GM21786 (cell line): ENCODE measurements around the gene H2AZ2.
A peak's percentile ranks its signal among the peaks of the same experiment; 100 is the strongest.
"Not testable (repeated sequence)": the region's sequence is repeated elsewhere in the genome, so short reads cannot be mapped to it uniquely, and the experiment has no call there.

Experiments
- ATAC-seq: cut with Tn5 transposase; IDR thresholded peaks from one replicate; pipeline ENCODE4 v1.9.1; 2021; ENCODE audit not compliant: unreplicated experiment

The H2AZ2 gene

DNA sequence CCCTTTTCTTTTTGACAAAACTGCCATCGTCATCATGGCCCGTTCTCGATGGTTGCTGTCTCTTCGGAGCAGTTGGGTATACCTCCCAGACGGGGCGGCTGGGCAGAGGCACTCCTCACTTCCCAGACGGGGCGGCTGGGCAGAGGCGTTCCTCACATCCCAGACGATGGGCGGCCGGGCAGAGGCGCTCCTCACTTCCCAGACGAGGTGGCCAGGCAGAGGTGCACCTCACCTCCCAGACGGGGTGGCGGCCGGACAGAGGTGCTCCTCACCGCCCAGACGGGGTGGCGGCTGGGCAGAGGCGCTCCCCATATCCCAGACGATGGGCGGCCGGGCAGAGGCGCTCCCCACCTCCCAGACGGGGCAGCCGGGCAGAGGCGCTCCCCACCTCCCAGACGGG is 22.9 kb upstream of the H2AZ2 start:
- not testable (repeated sequence) for ATAC-seq

GRCh38 chr7:44870336-44870735 is 22.4 kb upstream of the H2AZ2 start:
- not testable (repeated sequence) for ATAC-seq

GRCh38 chr7:44867073-44867995 is 19.4 kb upstream of the H2AZ2 start:
- no peak for ATAC-seq

GRCh38 chr7:44861949-44862348 is 14.1 kb upstream of the H2AZ2 start:
- ATAC-seq = not testable (repeated sequence)

- no peak for ATAC-seq
These were observed 10.3 kb upstream of the H2AZ2 start for GRCh38 chr7:44858161-44858560.

GRCh38 chr7:44854644-44855364 is 6.9 kb upstream of the H2AZ2 start:
- ATAC-seq = no peak

- ATAC-seq = no peak
These were observed 5.5 kb upstream of the H2AZ2 start for GRCh38 chr7:44853391-44853790.

DNA sequence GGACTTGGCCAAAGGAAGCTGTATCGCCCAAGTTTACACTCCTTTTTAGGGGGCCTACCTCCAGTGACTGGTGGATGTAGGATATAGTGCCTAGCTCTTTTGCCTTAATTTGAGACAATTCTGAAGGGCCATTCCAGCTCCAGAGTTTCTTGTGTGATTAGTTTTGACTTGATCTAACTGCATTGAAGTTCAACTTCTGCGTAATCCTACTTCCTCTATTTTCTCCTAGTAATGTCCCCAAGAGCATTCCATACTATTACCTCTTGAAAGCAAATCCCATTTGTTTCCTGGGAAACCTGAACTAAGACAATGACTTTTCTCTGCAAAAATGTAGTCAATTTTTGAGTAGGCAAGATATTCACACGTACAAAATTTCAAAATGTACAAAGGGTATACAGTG is 4.7 kb upstream of the H2AZ2 start:
- no peak for ATAC-seq

GRCh38 chr7:44849885-44850544 is 2.1 kb upstream of the H2AZ2 start:
- ATAC-seq = no peak

DNA sequence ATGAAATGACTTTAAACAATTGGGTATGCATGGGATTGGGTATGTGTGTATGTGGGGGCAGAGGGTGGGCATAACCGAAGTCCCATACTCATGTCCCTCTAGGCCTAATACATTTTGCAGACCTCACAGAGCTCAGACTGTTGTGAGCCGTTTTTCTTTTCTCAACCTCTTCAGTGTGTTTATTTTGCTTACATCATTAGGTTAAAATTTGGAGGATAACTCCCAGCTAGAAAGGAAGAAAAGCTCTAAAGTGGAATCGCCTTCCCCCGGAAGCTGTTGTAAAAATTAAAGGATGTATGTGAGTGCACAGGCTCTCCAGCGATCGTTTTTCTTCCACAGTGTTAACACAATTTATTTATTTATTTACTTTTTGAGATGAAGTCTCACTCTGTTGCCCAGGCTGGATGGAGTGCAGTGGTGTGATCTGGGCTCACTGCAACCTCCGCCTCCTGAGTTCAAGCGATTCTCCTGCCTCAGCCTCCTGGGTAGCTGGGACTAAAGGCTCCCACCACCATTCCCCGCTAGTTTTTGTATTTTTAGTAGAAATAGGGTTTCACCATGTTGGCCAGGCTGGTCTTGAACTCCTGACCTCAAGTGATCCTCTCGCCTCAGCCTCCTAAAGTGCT is 1.5 kb upstream of the H2AZ2 start:
- ATAC-seq = no peak

DNA sequence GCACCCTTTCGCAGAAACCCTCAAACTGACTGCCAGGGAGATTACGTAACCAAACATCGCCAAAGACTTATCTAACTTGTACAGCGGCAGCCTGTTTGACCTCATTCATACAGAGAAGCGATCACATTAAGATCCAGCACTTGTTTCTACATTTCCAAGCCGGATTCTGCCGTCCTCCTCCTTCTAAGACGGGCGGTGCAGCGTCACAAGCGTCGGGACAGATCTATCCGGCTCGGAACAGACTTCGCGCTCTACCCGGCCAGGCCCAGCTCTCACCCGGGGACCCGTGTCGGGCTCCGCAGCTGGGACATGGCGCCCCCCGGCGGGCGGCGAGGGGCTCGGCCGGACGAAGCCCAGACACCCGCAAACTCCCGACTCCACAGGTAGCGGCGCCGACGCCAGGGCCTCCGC is 373 bp downstream of the H2AZ2 start:
- ATAC-seq = peak; percentile 58

DNA sequence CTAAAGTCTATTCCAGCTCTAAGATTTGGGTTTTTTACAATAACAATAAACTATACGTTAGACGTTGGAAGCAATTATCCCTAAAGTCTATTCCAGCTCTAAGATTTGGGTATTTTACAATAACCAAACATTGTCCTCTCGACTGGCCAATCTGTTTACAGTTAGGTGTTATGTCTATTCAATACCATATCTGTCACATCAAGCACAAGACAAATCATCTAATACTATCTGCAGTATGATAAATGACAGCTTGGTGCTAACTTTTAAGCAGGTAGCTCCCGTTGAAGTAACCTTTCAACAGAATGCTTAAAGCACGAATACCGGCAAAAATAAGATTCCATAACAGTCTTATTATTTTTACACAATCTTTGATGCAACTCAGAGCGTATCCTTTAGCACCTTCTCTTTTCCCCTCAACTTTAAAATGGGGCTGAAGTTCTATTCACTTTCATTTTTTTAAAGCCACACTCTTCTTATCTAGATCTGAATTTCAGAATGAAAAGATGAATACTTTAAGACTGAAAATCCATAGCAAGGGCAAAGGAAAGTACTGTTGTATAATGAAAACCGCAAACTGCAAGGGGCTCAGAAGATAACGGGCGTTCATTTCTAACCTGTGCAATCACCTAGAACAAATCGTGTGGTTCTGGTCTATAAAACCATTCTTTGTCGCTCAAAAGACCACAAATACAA is 925 bp downstream of the H2AZ2 start:
- peak; percentile 6 for ATAC-seq

- not testable (repeated sequence) for ATAC-seq
These were observed 1.5 kb downstream of the H2AZ2 start for GRCh38 chr7:44846390-44846789.

- no peak for ATAC-seq
These were observed 2.4 kb downstream of the H2AZ2 start for GRCh38 chr7:44845451-44845850.

GRCh38 chr7:44843440-44843839 is 4.4 kb downstream of the H2AZ2 start:
- ATAC-seq = not testable (repeated sequence)

GRCh38 chr7:44842675-44843074 is 5.2 kb downstream of the H2AZ2 start:
- ATAC-seq = not testable (repeated sequence)

GRCh38 chr7:44838751-44839150 is 9.1 kb downstream of the H2AZ2 start:
- no peak for ATAC-seq

- no peak for ATAC-seq
These were observed 20.3 kb downstream of the H2AZ2 start for GRCh38 chr7:44827567-44827966.

DNA sequence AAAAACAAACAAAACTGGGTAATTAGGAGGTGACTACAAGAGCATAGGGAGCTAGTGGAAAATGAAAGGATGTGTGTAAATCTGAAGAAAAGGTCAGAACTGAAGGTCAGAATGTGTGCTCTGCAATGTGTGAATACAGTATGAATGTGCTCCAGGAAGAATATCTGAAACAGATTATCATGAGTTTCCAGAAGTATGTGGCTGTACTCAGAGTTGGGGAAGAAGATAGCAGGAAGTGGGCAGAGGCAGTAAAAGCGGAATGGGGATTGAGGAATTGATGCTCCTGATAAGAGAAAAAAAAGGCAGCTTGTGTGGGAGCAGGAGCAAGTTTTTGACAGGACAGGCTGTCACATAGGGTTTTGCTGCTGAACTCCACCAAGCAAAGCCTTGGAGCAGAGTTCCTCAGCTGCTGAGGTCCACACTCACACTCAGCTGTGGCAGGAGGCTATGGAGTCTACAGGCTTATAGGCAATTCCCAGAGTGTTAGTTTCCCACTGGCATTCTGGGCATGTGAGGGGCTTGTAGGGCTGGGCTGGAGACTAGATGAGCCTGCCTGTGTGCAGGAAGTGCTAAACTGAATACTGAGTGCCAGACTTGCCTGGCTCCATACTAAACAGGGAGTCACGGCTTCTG is 22.9 kb downstream of the H2AZ2 start:
- ATAC-seq = no peak

DNA sequence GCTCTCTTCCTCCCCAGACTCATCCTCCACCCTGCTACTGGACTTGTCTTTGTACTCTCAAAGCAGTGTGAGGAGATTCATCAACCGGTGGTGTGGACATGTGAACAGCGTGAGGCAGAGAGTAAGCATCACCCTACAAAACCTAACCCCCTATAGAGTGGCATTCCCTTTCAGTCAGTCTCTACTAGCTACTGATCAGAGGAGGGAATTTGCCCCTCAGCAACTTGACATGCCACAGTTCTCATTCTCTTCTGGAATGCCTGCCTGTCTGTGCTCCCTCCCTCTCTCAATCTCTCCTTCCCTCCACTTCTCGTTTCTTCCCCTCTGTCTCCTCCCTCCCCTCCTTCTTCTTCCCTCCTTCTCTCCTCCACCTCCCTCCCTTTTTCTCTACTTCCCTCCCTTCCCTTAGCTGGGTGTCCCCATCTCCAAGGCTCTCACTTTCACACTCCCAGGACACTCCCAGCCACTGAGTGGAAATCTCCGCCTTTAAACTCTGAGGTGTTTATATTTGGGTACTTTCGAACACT is 24.6 kb downstream of the H2AZ2 start:
- ATAC-seq = no peak
